Osteocyte (in vitro differentiated cells): ENCODE data around the gene KDM4C. TPM values are rescaled to one million over a fixed set of nuclear protein-coding genes. Genes with fewer than 3 reads are reported as not detected.
A peak's percentile ranks its signal among the peaks of the same experiment; 100 is the strongest.
"Not testable (repeated sequence)": the region's sequence is repeated elsewhere in the genome, so short reads cannot be mapped to it uniquely, and the experiment has no call there.

Source experiments
- DNase-seq: peaks from one replicate; pipeline ENCODE4 v3.0.0; 2021; ENCODE audit warnings: mixed read lengths; ENCODE audit not compliant: unreplicated experiment; ENCODE audit errors: extremely low spot score
- H3K27ac Mint-ChIP-seq: one replicate; pipeline ENCODE4 v1.8.0; 2021; ENCODE audit warnings: mild to moderate bottlenecking, mixed read lengths; ENCODE audit not compliant: unreplicated experiment
- H3K27me3 Mint-ChIP-seq: one replicate; pipeline ENCODE4 v1.8.0; 2021; ENCODE audit warnings: mixed read lengths; ENCODE audit not compliant: unreplicated experiment
- H3K36me3 Mint-ChIP-seq: one replicate; pipeline ENCODE4 v1.8.0; 2021; ENCODE audit warnings: mixed read lengths; ENCODE audit not compliant: unreplicated experiment
- H3K4me1 Mint-ChIP-seq: one replicate; pipeline ENCODE4 v1.8.0; 2021; ENCODE audit warnings: mixed read lengths; ENCODE audit not compliant: unreplicated experiment
- H3K4me3 Mint-ChIP-seq: one replicate; pipeline ENCODE4 v1.8.0; 2021; ENCODE audit warnings: mild to moderate bottlenecking, moderate library complexity, mixed read lengths; ENCODE audit not compliant: unreplicated experiment
- H3K9me3 Mint-ChIP-seq: one replicate; pipeline ENCODE4 v1.8.0; 2021; ENCODE audit warnings: mixed read lengths; ENCODE audit not compliant: unreplicated experiment
- CTCF ChIP-seq: fragments of 200-600 bp; sonication (generic); IDR thresholded peaks from 2 replicates; pipeline ENCODE4 v1.5.0; 2021; ENCODE audit warnings: antibody characterized with exemption, mild to moderate bottlenecking, moderate library complexity
- total RNA-seq: library from RNA; stranded (reverse); gene quantifications from 2 replicates; pipeline ENCODE4 v1.2.1, GENCODE V29; 2021

The KDM4C gene
- total RNA-seq, 1 donor from 2014 or later, result 25.3 TPM

- Mint-ChIP-seq H3K27me3 (no peaks in the 10 kb centered on the region), H3K9me3 (no peaks in the 10 kb centered on the region), H3K4me1 (peaks cover 10% of the 10 kb centered on the region), H3K4me3 (no peak overlapping the region), H3K27ac (no peak overlapping the region), H3K36me3 (no peaks in the 10 kb centered on the region)
- TF ChIP-seq CTCF, result no peak
- no peak for DNase-seq
These were observed 6.8 kb downstream of the KDM4C start for GRCh38 chr9:6764523-6764922.

GRCh38 chr9:6764950-6765349, 7.2 kb downstream of the KDM4C start:
- no peak for TF ChIP-seq CTCF
- no peak for DNase-seq
- Mint-ChIP-seq H3K4me1 (peaks cover 7% of the 10 kb centered on the region), H3K27ac (no peak overlapping the region), H3K4me3 (no peak overlapping the region), H3K36me3 (no peaks in the 10 kb centered on the region), H3K9me3 (no peaks in the 10 kb centered on the region), H3K27me3 (no peaks in the 10 kb centered on the region)

- H3K36me3 Mint-ChIP-seq, result no peaks in the 10 kb centered on the region
- no peak for DNase-seq
- no peaks in the 10 kb centered on the region for H3K27me3 Mint-ChIP-seq
- no peaks in the 10 kb centered on the region for H3K9me3 Mint-ChIP-seq
- TF ChIP-seq CTCF, result no peak
- H3K4me3 Mint-ChIP-seq, result no peak overlapping the region
- no peak overlapping the region for H3K27ac Mint-ChIP-seq
- peaks cover 5% of the 10 kb centered on the region for H3K4me1 Mint-ChIP-seq
These were observed 7.6 kb downstream of the KDM4C start for GRCh38 chr9:6765396-6765795.

DNA sequence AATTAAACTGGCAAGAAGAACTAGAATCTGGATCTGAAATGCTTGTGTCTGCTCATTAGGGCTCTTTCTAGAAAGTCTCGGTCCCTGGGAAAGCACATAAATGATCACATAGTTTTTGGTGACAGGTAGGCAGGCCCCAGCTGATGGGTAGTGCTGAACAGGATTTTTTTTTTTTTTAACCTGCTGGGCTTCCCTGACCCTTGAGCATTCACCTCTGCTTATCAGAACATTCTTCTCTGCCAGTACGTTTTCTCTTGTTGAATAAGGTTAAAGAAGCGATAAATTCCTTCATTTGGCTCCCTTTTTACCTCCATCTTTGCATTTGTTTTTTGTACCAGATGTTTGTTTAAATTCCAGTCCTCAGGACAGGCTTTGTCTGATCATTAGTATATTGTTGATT, 8.8 kb downstream of the KDM4C start:
- Mint-ChIP-seq H3K9me3 (no peaks in the 10 kb centered on the region), H3K27ac (no peak overlapping the region), H3K4me3 (no peak overlapping the region), H3K4me1 (peaks cover 5% of the 10 kb centered on the region), H3K36me3 (no peaks in the 10 kb centered on the region), H3K27me3 (no peaks in the 10 kb centered on the region)
- no peak for TF ChIP-seq CTCF
- DNase-seq, result peak; percentile 4

GRCh38 chr9:6768587-6768986, 10.8 kb downstream of the KDM4C start:
- H3K9me3 Mint-ChIP-seq, H3K36me3 Mint-ChIP-seq, DNase-seq, H3K4me3 Mint-ChIP-seq, H3K27ac Mint-ChIP-seq, H3K27me3 Mint-ChIP-seq, H3K4me1 Mint-ChIP-seq: not testable (repeated sequence)

GRCh38 chr9:6771722-6772121, 13.9 kb downstream of the KDM4C start:
- Mint-ChIP-seq H3K4me3 (no peak overlapping the region), H3K9me3 (no peaks in the 10 kb centered on the region), H3K36me3 (no peaks in the 10 kb centered on the region), H3K27me3 (no peaks in the 10 kb centered on the region), H3K27ac (no peak overlapping the region), H3K4me1 (peaks cover 5% of the 10 kb centered on the region)
- DNase-seq, result peak; percentile 38
- TF ChIP-seq CTCF, result no peak
